GM18909 (cell line): ENCODE measurements around the gene HORMAD2.
"Not testable (repeated sequence)": the region's sequence is repeated elsewhere in the genome, so short reads cannot be mapped to it uniquely, and the experiment has no call there.

Experiments used
- ATAC-seq: cut with Tn5 transposase; IDR thresholded peaks from one replicate; pipeline ENCODE4 v1.9.1; 2021; ENCODE audit warnings: mild to moderate bottlenecking; ENCODE audit not compliant: unreplicated experiment, poor library complexity

The HORMAD2 gene

DNA sequence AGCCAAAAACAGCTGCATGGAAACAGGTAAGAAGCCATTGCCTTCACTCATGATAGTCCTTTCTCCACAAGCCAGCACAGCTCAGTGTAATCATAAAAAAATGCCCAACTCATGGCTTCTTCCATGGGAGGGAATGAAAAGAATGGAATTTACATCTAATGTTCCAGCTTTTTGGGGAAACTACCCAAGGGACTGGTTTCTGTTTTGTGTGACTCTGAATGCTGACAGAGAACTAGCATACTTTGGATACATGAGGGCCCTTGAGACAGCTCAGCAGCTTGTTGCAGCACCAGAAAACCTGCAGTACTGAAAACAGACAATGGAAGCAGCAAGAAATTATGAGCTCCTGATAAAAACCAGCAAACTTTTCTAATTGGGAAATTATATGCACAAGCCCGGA lies 24.2 kb upstream of the HORMAD2 start:
- ATAC-seq, result no peak

- ATAC-seq, result no peak
These were observed 22.9 kb upstream of the HORMAD2 start for GRCh38 chr22:30057375-30057774.

- not testable (repeated sequence) for ATAC-seq
These were observed 20.8 kb upstream of the HORMAD2 start for GRCh38 chr22:30059346-30060020.

DNA sequence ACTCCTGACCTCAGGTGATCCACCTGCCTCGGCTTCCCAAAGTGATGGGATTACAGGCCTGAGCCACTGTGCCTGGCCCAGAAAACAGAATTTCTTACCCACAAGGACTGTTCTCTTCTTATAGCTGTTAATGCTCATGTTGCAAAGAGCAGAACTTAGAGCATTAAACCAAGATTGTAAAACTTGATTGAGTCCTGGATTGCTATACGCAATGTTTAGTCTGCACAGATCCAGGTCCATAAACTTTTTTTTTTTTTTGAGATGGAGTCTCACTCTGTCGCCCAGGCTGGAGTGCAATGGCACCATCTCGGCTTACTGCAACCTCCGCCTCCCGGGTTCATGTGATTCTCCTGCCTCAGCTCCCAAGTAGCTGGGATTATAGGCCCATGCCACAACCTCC lies 19.2 kb upstream of the HORMAD2 start:
- not testable (repeated sequence) for ATAC-seq

DNA sequence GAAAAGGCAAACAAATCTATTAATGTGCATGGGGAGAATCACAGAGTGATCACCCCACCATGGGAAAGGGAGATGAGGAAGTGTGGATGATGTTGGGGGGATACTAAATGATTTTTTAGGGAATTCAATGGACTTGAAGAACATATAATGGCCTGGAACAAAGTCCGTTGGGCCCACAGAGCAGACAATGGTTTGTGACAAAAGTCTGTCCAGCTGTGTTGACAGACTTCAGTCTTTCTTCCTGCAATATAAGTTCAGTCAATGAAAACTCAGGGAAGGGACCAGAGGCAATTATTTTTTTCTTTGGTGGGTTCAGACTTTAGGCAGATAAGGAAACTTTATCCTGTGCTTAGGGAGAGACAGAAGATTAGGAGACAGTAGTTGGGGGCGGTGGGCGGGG lies 18.0 kb upstream of the HORMAD2 start:
- no peak for ATAC-seq

- ATAC-seq, result no peak
These were observed 17.3 kb upstream of the HORMAD2 start for GRCh38 chr22:30062950-30063349.

- ATAC-seq, result no peak
These were observed 16.1 kb upstream of the HORMAD2 start for GRCh38 chr22:30064172-30064571.

GRCh38 chr22:30073743-30074142 lies 6.5 kb upstream of the HORMAD2 start:
- ATAC-seq, result no peak

- ATAC-seq, result no peak
These were observed 6.1 kb upstream of the HORMAD2 start for GRCh38 chr22:30074147-30074546.

- no peak for ATAC-seq
These were observed 5.3 kb upstream of the HORMAD2 start for GRCh38 chr22:30074994-30075393.

DNA sequence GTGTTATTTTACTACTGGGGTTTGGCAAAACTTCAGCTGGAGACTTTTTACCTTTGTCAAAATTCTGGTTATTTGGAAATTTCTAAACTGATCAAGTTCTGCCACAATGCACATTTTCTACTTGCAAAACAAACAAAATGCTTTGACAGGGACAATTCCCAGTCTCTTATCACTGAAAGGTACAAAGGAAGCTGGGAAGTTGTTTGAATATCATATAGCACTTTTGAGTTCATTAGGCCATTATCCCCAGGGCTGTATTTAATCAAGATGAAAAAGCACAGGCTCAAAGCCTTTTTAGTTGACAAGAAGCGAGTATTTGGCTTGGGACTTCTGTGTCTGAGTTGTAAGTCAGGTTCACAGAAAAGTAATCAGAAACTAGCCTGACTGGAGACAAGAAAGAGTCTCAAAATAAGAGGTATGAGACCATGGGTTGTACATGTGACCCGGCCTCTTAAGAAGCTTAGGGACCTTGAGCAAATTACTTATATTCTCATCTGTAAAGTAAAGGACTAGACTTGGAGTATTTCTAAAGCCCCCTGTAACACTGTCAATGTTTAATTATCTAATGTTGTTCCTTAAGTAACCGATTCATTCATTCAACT lies 2.9 kb upstream of the HORMAD2 start:
- no peak for ATAC-seq

GRCh38 chr22:30078320-30079311 lies 1.6 kb upstream of the HORMAD2 start:
- ATAC-seq, result no peak

DNA sequence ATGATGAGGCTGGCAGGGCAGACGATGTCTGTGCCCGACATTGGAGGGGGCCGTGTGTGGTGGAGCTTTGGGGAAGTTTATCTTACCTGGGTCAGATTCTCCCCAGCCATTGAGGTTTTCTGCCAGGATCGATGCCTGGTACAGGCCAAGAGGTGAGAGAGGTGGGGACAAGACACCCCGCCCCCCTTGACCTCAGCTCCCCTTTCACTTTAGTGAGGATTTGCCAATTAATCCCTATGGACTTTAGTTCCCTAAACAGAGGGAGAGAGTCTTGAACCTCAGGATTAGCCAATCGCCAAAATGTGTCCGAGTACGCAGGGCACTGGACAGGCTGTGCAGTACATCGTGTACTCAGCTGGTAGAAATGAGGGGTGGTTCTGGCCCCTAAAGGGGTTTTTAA lies 541 bp downstream of the HORMAD2 start:
- ATAC-seq, result no peak

GRCh38 chr22:30086496-30086895 lies 6.2 kb downstream of the HORMAD2 start:
- no peak for ATAC-seq

GRCh38 chr22:30087037-30087436 lies 6.8 kb downstream of the HORMAD2 start:
- not testable (repeated sequence) for ATAC-seq

- ATAC-seq, result no peak
These were observed 7.3 kb downstream of the HORMAD2 start for GRCh38 chr22:30087611-30088010.

DNA sequence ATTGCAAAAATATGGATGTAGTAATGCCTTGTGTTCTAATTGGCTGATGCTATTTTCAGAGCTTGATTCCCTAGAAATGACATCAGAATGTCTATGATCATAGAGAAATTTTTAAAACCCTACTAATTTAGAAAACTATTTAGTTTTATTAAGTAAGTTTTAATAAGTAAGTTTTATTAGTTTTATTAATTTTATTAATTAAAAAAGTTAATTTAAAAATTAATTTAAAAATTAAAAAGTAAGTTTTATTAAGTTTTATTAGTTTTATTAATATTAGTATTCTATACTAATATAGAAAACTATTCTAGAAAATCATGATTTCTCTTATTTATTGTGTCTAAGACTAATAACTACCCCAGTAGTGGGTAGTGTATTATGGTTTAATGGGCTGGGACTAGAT lies 8.2 kb downstream of the HORMAD2 start:
- ATAC-seq, result no peak

GRCh38 chr22:30089655-30089974 lies 9.4 kb downstream of the HORMAD2 start:
- no peak for ATAC-seq

DNA sequence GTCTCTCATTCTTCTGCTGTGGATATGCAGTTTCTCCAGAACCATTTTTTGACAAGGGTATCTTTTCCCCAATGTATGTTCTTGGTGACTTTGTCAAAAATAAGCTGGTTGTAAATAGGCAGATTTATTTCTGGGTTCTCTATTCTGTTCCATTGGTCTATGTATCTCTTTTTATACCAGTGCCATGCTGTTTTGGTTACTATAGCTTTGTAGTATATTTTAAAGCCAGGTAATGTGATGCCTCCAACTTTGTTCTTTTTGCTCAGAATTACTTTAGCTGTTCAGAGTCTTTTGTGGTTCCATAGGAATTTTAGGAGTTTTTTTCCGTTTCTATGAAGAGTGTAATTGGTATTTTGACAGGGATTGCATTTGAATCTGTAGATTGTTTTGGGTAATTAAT lies 12.4 kb downstream of the HORMAD2 start:
- no peak for ATAC-seq

DNA sequence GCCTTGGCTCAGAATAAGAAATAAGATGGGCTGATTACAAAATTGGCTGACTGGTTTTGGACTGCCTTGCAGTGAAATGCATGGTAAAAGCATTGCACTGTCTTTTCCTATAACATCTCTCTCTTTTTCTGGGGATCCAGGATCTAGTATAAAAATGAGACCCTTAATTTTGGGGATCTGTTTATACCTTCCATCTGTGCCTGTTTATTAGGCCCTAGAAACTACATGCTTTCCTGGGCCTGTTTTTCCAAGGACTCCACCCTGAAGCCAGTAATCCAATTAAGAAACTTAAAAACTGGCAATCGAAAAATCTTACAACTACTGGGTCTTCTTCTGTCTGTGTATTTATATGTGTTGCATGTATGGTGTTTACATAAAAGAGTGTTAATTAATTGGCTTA lies 14.5 kb downstream of the HORMAD2 start:
- no peak for ATAC-seq

- no peak for ATAC-seq
These were observed 17.6 kb downstream of the HORMAD2 start for GRCh38 chr22:30097861-30098260.
